ENCODE measurements around the gene AREL1.

GRCh38 chr14:74645244-74645643 is 67.6 kb downstream of the AREL1 start:
- no peak for TF ChIP-seq YY1 (IDR thresholded peaks at IDR 0.05; ENCODE audit: low read depth)
- no peak for TF ChIP-seq RAD21 (IDR thresholded peaks at IDR 0.05; ENCODE audit: low read depth)
- no peak for TF ChIP-seq EGR1 (IDR thresholded peaks at IDR 0.05)
- no peak for TF ChIP-seq TCF12 (IDR thresholded peaks at IDR 0.05; ENCODE audit: low read depth)
- no peak for TF ChIP-seq CREB1 (IDR thresholded peaks at IDR 0.05; ENCODE audit: low read depth)
- TF ChIP-seq, protein P1, sequence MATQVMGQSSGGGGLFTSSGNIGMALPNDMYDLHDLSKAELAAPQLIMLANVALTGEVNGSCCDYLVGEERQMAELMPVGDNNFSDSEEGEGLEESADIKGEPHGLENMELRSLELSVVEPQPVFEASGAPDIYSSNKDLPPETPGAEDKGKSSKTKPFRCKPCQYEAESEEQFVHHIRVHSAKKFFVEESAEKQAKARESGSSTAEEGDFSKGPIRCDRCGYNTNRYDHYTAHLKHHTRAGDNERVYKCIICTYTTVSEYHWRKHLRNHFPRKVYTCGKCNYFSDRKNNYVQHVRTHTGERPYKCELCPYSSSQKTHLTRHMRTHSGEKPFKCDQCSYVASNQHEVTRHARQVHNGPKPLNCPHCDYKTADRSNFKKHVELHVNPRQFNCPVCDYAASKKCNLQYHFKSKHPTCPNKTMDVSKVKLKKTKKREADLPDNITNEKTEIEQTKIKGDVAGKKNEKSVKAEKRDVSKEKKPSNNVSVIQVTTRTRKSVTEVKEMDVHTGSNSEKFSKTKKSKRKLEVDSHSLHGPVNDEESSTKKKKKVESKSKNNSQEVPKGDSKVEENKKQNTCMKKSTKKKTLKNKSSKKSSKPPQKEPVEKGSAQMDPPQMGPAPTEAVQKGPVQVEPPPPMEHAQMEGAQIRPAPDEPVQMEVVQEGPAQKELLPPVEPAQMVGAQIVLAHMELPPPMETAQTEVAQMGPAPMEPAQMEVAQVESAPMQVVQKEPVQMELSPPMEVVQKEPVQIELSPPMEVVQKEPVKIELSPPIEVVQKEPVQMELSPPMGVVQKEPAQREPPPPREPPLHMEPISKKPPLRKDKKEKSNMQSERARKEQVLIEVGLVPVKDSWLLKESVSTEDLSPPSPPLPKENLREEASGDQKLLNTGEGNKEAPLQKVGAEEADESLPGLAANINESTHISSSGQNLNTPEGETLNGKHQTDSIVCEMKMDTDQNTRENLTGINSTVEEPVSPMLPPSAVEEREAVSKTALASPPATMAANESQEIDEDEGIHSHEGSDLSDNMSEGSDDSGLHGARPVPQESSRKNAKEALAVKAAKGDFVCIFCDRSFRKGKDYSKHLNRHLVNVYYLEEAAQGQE (IDR thresholded peaks at IDR 0.05; ENCODE audit: low read depth) = no peak
- TF ChIP-seq EP300 (IDR thresholded peaks at IDR 0.05; ENCODE audit: borderline replicate concordance) = no peak
- TF ChIP-seq NFIC (IDR thresholded peaks at IDR 0.05) = no peak
